Esophagus muscularis mucosa (tissue), 4 donors: ENCODE results near the gene VAX1. TPM values are rescaled to one million over a fixed set of nuclear protein-coding genes. Genes with fewer than 3 reads are reported as not detected.

Experiments
- DNase-seq: peaks from one replicate; pipeline ENCODE4 v3.0.0-alpha.2; 2017; ENCODE audit errors: extremely low spot score
- H3K27ac ChIP-seq, 4 donors: fragments of 200-600 bp; sonication (generic); replicated peaks in 1 of 4; 1 replicate in 3 of 4; 2 replicates in 1 of 4; pipeline ENCODE4 v1.5.1; 2016 to 2019; ENCODE audit warnings: mild to moderate bottlenecking in 1 of 4
- H3K27me3 ChIP-seq, 4 donors: fragments of 200-600 bp; sonication (generic); one replicate each; pipeline versions ENCODE4 v1.5.1 to v1.6.0; 2016 to 2019
- H3K36me3 ChIP-seq, 4 donors: fragments of 200-600 bp; sonication (generic); one replicate each; pipeline ENCODE4 v1.5.1; 2016 to 2019
- H3K4me1 ChIP-seq, 4 donors: fragments of 200-600 bp; sonication (generic); one replicate each; pipeline ENCODE4 v1.5.1; 2016 to 2019
- H3K4me3 ChIP-seq, 4 donors: fragments of 200-600 bp; sonication (generic); 1 replicate in 2 of 4; 2 replicates in 2 of 4; pipeline ENCODE4 v1.5.1; 2016 to 2019; ENCODE audit warnings: mild to moderate bottlenecking in 4 of 4, moderate library complexity in 1 of 4
- H3K9me3 ChIP-seq, 4 donors: fragments of 200-600 bp; sonication (generic); 1 replicate in 3 of 4; 2 replicates in 1 of 4; pipeline ENCODE4 v1.5.1; 2016 to 2019
- CTCF ChIP-seq, 3 experiments: fragments of 200-600 bp in 2 of 3; fragments of 450-650 bp in 1 of 3; sonication (generic) in 2 of 3; IDR thresholded peaks; one replicate each; pipeline ENCODE4 v1.5.1; 2017 to 2019; ENCODE audit warnings: antibody characterized with exemption in 3 of 3, mild to moderate bottlenecking in 2 of 3, moderate library complexity in 1 of 3
- EP300 ChIP-seq: sonication (generic); formaldehyde crosslinking; IDR thresholded peaks from one replicate; pipeline ENCODE4 v1.6.1; 2017; ENCODE audit warnings: antibody characterized with exemption
- POLR2A ChIP-seq: fragments of 450-650 bp; IDR thresholded peaks from one replicate; pipeline ENCODE4 v1.6.1; 2017; ENCODE audit warnings: antibody characterized with exemption, moderate library complexity, mild to moderate bottlenecking, low read depth
- POLR2AphosphoS5 ChIP-seq, 2 donors: sonication (generic); formaldehyde crosslinking; IDR thresholded peaks; one replicate each; pipeline ENCODE4 v1.6.1; 2017; ENCODE audit warnings: antibody characterized with exemption in 2 of 2
- WGBS: methylation state at CpG from one replicate; pipeline ENCODE4 v1.1.5; 2018; 5-methylcytosine and 5-hydroxymethylcytosine counted together
- intact Hi-C: fragments of 100-400 bp; cut with DNase I; formaldehyde crosslinking; loops from one replicate; pipeline ENCODE4 v1.15.1; 2023
- total RNA-seq, 4 donors: library from RNA; depleted of rRNA; stranded (reverse); fragments of >200 nt; gene quantifications; one replicate each; pipeline versions ENCODE4 v1.1.0 to v1.2.1, GENCODE V29; 2016

Gene VAX1
- total RNA-seq, 4 donors from 2014 or later: not detected

GRCh38 chr10:117160567-117160966 is 22.5 kb upstream of the VAX1 start:
- Histone ChIP-seq H3K4me1 (peaks cover 21 to 31% (median 28%) of the 10 kb centered on the region in 4 donors), H3K27ac (no peak overlapping the region), H3K4me3 (no peak overlapping the region), H3K36me3 (no peaks in the 10 kb centered on the region), H3K9me3 (no peaks in the 10 kb centered on the region), H3K27me3 (peaks cover 21 to 100% (median 77%) of the 10 kb centered on the region in 4 donors)
- TF ChIP-seq EP300 (no peak), CTCF (IDR thresholded peaks at IDR 0.05) (no peak), POLR2A (no peak), POLR2AphosphoS5 (IDR thresholded peaks at IDR 0.05) (no peak)
- 9% methylated on average over 5 of the region's 5 CpGs for WGBS
- DNase-seq: no peak
- intact Hi-C loops: no loop called here

- WGBS: 11% methylated on average over 6 of the region's 6 CpGs
- H3K4me3 ChIP-seq: no peak overlapping the region
- no peak overlapping the region for H3K27ac ChIP-seq
- intact Hi-C loops: no loop called here
- DNase-seq: no peak
- no peaks in the 10 kb centered on the region for H3K36me3 ChIP-seq
- H3K9me3 ChIP-seq: no peaks in the 10 kb centered on the region
- peaks cover 15 to 20% (median 17%) of the 10 kb centered on the region in 4 donors for H3K4me1 ChIP-seq
- TF ChIP-seq POLR2AphosphoS5 (IDR thresholded peaks at IDR 0.05): no peak
- no peak for TF ChIP-seq EP300
- TF ChIP-seq CTCF (IDR thresholded peaks at IDR 0.05): no peak
- H3K27me3 ChIP-seq: peaks cover 21 to 100% (median 76%) of the 10 kb centered on the region in 4 donors
Measured at GRCh38 chr10:117159390-117159789, 21.3 kb upstream of the VAX1 start.

GRCh38 chr10:117158297-117158696 is 20.2 kb upstream of the VAX1 start:
- no peaks in the 10 kb centered on the region for H3K36me3 ChIP-seq
- 8% methylated on average over 2 of the region's 2 CpGs for WGBS
- peaks cover 13 to 98% (median 65%) of the 10 kb centered on the region in 4 donors for H3K27me3 ChIP-seq
- peaks cover 10 to 14% (median 12%) of the 10 kb centered on the region in 4 donors for H3K4me1 ChIP-seq
- H3K4me3 ChIP-seq: no peak overlapping the region
- no peak for TF ChIP-seq EP300
- TF ChIP-seq POLR2AphosphoS5 (IDR thresholded peaks at IDR 0.05): no peak
- no peak for TF ChIP-seq POLR2A
- no peak for TF ChIP-seq CTCF (IDR thresholded peaks at IDR 0.05)
- no peak overlapping the region for H3K27ac ChIP-seq
- H3K9me3 ChIP-seq: no peaks in the 10 kb centered on the region
- no peak for DNase-seq
- intact Hi-C loops: no loop called here

GRCh38 chr10:117152668-117153067 is 14.6 kb upstream of the VAX1 start:
- peaks cover 0 to 93% (median 22%) of the 10 kb centered on the region in 4 donors for H3K27me3 ChIP-seq
- H3K27ac ChIP-seq: no peak overlapping the region
- H3K4me3 ChIP-seq: no peak overlapping the region
- WGBS: 37% methylated on average over 3 of the region's 3 CpGs
- H3K4me1 ChIP-seq: no peaks in the 10 kb centered on the region
- no peak for DNase-seq
- intact Hi-C loops: no loop called here
- no peaks in the 10 kb centered on the region for H3K9me3 ChIP-seq
- H3K36me3 ChIP-seq: no peaks in the 10 kb centered on the region
- TF ChIP-seq POLR2A: no peak

- intact Hi-C loops: no loop called here
- Histone ChIP-seq H3K27ac (no peak overlapping the region), H3K27me3 (peaks cover 0 to 95% (median 0%) of the 10 kb centered on the region in 4 donors), H3K4me3 (no peak overlapping the region), H3K9me3 (peaks cover 0 to 16% (median 10%) of the 10 kb centered on the region in 4 donors), H3K36me3 (no peaks in the 10 kb centered on the region), H3K4me1 (no peaks in the 10 kb centered on the region)
- WGBS: 74% methylated on average over 3 of the region's 3 CpGs
- no peak for TF ChIP-seq EP300
- TF ChIP-seq POLR2AphosphoS5 (IDR thresholded peaks at IDR 0.05): no peak
- no peak for TF ChIP-seq POLR2A
- TF ChIP-seq CTCF (IDR thresholded peaks at IDR 0.05): no peak
- DNase-seq: no peak
Measured at GRCh38 chr10:117148284-117148683, 10.2 kb upstream of the VAX1 start.
